ENCODE results near the gene TMC5.

The TMC5 gene

DNA sequence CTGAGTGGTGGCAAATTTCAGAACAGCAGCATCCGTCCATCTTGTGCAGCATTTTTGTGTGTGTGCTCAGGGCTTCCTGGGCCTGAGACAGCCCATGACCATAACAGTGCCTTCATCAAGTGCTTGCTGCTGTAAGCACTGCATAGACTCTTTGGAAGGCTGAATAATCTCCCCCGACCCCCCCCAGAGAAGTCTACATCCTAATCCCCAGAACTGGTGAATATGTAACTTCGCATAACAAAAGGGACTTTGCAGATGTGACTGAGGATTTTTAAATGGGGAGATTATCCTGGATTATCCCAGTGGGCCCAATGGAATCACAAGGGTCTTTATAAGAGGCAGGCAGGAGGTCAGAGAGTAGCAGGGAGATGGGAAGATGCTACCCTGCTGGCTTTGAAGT is 50.6 kb downstream of the TMC5 start:
- DNase-seq = no peak

DNA sequence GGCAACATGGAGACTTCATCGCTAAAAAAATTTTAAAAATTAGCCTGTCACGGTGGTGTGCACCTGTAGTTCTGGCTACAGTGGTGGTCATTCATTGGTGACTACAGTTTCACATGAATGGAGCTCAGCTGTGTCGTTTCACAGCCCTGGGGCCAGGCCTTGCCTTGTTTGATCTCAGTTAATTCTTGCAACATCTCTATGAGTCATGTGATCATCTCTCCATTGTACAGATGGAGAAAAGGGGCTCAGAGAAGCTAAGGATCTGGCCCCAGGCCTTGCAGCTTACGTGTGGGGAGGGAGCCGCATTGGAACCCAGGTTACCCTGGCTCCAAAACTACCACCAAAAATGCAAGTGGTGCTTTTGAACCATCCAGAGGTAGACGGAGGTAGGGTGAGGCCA is 54.8 kb downstream of the TMC5 start:
- DNase-seq = no peak

DNA sequence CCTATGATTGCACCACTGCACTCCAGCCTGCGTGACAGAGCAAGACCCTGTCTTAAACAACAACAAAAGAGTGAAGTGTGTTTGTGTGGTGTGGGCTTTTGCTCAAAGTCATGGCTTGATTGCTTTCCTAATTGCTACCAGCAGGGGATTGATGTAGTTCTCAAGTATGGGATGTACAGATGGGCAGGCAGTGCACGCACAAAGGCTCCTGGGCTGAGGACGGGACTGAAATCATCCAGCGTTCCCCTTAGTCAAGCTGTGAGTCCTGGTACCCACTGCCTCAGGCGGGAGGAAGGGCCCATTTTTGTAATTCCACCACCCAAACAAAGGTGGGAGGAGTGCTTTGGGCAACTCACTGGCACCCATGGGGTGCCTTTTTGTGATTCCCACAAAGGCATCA is 56.9 kb downstream of the TMC5 start:
- no peak for DNase-seq

DNA sequence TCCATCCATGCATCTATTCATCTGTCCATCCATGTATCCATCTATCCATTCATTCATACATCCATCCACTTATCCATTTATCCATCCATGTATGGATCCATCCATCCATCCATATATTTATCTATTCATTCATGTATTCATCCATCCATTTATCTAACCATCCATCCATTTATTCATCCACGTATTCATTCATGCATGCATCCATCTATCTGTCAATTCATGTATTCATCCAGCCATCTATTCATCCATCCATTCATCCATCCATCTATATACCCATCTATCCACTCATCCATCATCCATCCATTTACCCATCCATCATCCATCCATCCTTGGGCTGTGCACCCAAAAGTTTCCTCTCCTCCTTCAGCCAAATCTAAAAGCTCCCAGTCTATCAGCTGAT is 60.8 kb downstream of the TMC5 start:
- DNase-seq = no peak

DNA sequence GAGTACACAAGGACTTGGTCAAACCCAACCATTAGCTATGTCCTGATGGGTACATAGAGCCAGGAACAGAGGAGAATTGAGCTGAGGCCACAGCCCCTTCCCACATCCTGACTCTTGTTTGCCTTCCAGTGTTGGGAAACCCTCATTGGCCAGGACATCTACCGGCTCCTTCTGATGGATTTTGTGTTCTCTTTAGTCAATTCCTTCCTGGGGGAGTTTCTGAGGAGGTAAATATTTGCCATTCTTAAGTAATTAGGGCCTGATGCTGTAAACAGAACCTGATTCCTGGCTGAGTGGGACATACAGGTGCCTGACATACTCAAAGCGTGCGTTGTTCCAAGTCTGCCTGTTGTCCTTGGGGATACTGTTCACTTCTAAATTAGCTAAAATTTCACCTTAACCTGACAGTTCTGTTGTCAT is 61.6 kb downstream of the TMC5 start:
- DNase-seq = no peak

DNA sequence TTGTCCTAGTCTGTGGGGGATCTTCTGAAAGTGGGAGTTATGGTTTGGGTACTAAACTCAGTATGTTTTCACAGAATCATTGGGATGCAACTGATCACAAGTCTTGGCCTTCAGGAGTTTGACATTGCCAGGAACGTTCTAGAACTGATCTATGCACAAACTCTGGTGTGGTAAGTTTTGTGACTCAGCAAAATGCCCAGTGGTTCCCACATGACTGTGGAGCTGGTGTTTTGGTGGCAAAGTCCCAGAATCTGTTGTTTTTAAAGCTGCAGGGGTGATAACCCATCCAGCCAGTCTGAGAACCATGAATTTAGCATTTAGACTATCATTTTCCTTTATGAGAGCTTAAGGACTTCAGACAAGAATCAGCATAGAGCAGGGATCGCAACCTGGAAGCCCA is 63.6 kb downstream of the TMC5 start:
- DNase-seq = peak; percentile 73

DNA sequence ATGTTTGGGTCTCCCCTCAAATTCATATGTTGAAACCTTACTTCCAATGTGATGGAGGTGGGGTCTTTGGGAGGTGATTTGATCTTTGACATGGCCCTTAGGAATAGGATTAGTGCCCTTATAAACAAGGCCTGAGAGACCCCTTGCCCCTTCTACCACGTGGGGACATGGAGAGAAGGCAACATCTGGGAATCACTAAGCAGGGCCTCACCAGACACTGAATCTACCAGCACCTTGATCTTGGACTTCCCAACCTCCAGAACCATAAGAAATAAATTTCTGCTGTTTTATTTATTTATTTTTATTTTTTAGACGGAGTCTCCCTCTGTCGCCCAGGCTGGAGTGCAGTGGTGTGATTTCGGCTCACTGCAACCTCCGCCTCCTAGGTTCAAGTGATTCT is 64.1 kb downstream of the TMC5 start:
- no peak for DNase-seq

DNA sequence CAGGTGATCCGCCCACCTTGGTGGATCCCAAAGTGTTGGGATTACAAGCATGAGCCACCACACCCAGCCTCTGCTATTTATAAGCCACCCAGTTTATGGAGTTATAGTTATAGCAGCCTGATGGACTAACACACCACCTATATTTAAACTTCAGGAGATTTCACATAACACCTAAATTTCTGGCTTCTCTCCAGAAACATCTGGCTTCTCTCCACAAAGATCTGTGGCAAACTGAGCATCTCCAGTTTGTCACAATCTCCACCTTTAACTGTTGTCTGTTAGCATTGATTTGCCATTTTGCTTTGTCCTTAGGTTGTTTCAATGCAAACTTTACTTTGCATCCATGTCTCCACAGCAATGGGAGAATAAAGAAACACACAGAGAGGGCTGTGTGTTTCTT is 64.6 kb downstream of the TMC5 start:
- DNase-seq = no peak

DNA sequence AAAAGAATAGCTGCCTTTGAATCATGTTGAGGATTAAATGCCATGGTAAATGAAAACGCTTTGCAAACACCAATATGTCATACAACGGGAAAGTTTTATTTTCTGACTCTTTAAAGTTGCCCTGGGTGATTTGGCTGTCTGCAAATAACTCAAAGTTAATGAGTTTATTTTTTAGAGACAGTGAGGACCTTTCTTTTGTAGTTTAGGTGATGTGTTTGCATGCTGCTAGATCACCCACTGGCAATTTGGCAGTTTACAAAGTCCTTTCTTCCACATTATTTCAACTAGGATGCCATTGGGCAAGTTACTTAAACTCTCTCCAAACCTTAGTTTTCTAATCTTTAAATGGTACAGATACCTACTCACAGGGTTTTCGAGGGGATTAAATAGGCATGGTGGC is 66.4 kb downstream of the TMC5 start:
- DNase-seq = no peak

DNA sequence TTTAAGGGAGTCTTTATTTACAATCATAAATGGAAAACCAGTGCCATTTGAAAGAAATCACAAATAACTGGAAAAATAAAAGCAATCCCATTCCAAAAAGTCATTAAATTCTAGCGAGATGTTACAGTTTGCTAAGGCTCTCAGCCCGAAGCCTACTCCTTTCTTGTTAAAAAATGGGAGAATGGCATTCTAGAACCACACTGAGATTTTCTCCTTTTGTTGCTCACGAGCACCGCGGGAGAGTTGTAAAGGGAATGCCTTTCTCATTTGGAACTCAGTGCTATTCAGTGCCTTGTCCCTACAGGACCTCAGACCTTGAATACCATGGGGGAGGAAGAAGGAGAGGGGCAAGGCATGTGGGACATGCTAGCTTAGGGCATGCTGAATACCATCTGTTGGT is 67.9 kb downstream of the TMC5 start:
- DNase-seq = no peak

DNA sequence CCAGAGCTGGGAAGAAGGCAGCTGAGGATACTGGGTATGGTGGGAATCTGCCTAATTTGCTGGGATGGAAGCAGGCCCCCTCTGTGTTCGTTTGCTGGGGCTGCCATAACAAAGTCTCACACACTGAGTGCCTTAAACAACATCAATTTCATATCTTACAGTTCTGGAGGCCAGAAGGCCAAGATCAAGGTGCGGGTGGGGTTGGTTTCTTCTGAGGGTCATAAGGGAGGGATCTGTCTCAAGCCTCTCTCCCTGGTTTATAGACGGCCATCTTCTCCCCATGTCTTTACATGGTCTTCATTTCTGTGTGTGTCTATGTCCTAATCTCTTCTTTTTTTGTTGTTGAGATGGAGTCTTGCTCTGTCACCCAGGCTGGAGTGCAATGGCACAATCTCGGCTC is 68.4 kb downstream of the TMC5 start:
- no peak for DNase-seq

DNA sequence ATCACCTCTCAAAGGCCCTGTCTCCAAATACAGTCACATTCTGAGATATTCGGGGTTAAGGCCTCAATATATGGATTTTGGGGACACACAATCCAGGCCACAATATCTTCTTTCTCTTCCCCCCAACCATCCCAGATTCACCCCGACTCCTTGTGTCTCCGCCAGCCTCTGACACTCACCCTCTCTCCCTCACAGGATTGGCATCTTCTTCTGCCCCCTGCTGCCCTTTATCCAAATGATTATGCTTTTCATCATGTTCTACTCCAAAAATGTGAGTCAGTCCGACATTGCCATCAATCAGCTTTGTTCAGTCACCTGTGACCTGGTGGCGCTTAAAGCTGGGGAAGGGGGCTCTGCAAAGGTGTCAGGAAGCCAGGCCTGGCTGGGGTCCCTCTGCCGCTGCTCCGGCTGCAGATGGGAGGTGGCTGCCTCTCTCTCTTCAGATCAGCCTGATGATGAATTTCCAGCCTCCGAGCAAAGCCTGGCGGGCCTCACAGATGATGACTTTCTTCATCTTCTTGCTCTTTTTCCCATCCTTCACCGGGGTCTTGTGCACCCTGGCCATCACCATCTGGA is 69.2 kb downstream of the TMC5 start:
- DNase-seq = no peak

DNA sequence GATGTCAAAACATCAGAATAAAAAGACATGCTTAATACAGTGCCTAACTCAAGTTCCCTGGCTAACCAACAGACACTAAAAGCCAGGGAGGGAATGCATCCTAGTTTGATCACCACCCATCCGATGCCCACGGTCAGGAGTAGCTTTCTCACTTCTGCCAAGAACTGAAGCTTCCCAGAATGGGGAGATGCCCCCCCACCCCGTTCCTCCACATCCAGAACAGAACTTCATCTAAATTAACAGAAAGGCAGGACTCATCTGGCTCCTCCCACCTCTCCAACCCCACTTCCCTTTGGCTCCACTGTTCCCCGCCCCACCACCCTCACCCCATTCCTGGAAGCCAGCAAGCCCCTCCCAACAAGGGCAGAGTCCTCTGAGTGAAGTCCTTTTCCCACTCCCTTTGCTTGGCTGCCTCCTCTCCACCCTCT is 70.5 kb downstream of the TMC5 start:
- peak; percentile 51 for DNase-seq

DNA sequence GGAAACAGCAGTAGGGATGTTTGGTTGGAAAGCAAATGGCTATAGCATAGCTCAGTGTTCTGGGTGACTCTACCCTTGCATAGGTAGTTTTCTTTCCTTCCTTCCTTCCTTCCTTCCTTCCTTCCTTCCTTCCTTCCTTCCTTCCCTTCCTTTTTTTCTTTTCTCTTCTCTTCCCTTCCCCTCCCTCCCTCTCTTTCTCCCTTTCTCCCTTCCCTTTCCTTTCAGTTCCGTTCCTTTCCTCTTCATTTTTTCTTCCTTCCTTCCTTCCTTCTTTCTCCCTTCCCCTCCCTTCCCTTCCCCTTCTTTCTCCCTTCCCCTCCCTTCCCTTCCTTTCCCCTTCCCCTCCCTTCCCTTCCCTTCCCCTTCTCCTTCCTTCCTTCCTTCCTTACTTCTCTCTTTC is 72.9 kb downstream of the TMC5 start:
- DNase-seq = no peak

DNA sequence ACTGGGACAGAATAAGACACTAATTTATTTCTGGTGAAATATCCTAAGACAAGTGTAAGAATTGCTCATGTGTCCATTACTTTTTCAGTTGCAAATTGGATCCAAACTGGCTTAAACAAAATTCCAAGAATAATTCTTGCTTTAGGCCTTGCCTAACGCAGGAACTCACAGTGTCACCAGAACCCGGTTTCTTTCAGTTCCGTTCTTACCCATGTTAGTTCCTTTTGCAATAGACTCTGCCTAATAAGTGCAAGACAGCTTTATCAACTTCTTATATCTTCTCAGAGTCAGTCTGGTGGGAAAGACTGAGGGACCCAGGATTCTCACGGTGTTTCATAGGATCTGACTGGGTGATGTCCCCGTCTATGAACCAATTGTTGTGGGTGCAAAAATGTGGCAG is 79.5 kb downstream of the TMC5 start:
- no peak for DNase-seq

DNA sequence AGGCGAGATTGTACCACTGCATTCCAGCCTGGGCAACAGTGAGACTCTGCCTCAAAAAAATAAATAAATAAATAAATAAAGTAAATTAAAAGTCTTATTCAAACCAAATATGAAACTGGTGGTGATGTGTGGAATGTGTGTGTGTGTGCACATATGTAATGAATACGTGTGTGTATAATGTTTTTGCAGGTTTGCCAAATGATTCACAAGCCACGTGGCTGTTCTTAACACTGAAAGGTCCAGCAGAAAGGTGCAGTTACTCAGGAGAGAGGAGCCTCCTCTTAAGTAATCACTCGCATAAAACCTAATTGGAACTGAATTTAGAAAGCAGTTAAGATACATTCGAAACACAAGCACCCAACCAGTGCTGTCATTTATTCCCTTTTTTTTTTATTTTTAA is 81.3 kb downstream of the TMC5 start:
- no peak for DNase-seq

DNA sequence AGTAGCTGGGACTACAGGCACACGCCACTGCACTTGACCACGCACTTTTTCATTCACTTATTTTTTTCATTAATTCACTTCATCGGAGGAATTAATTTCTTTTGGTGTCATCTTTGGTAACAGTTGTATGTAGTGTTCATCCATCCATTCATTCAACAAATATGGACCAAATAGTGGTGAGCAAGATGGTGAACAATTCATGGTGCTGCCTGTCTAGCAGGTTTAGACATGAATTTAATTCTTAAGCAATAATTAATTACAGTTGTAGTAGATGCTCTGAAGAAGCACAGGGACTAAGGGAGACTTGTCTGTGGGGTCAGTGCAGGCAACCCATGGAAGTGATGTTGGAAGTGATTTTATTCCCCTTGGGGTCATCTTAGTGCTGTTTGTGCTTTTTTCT is 81.8 kb downstream of the TMC5 start:
- no peak for DNase-seq

DNA sequence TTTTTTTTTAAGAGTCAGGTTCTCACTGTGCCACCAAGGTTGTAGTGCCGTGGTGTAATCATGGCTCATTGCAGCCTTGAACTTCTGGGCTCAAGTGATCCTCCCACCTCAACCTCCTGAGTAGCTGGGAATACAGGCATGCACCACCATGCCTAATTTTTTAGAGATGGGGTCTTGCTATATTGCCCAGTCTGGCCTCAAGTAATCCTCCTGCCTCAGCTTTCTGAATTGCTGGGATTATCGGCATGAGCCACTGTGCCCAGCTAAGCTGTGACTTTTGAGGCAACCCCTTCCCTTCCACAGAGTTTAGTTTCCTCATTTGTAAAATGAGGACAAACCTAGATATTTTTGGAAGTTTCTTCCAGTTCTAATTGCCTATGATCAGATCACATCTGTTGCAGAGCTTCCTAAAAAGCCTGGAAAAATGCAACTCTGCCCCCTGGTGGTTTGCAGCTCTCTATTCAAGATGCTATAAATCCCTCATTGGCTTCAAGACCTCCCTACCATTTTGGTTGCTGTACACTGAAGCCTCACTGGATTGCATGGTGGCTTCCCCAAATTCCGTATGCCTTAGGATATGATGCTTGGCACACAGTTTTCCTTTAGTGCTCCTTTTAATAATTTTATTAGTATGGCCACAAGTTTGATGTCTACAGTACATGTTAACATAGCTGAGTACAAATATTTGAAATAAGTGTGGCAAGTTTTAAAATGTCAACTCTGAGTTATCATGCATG is 84.9 kb downstream of the TMC5 start:
- DNase-seq = peak; percentile 91

DNA sequence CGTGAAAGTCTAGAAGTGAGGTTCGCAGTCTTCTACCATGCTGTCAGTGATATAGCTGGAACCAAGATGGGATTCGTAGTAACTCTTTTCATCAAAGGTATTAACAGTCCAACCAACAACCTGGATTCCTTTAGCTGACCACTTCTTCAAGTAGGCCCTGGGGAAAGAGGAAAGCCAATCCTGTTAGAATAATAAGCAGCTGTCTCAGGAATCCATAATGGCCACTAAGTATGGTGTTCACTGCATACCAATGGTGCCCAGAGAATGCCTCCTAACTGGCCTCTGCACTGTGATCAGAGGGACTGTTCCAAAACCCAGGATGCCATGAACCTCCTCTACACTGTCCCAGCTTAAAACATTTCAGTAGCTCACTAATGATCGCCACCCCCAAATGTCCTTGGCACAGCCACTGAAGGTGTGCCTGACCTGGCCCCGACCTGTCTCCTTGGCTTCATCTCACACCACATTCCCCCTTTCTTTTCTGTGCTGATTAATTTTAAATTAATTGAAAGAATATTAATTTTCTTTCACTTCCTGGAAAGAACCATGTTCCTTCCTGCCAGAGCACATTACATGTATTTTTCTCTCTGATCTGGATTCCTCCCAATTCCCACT is 85.9 kb downstream of the TMC5 start:
- no peak for DNase-seq

DNA sequence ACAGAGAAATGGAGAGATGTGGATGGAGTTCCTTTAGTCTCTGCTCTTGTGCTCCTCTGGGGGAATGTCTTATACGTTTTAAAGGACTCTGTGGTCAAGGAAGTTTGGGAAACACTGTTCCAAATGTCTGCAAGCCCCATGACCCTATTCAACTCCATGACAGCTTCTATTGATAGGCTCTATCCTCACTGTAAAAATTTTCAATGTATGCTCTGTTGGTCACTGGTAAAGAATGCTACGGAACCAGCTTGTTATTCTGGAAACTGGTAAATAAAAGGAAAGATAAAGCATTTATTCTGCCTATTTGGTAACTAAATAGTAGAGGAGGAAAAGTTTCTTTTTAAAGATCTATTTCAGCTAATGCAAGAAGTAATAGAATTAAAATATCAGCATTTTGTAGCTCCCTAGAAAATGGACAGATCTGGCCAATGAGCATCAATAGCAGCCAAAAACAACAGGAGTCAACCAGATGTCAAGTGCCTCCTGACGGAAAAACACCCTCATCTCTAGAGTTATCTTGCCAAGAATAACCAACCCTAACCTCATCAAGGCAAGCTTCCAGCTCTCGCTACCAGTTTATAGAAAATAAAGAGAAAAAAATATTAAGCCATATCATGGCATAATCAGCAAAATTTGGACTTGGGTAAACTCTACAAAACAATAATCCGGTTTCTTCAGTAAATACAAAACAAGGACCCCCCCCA is 88.1 kb downstream of the TMC5 start:
- DNase-seq = no peak

DNA sequence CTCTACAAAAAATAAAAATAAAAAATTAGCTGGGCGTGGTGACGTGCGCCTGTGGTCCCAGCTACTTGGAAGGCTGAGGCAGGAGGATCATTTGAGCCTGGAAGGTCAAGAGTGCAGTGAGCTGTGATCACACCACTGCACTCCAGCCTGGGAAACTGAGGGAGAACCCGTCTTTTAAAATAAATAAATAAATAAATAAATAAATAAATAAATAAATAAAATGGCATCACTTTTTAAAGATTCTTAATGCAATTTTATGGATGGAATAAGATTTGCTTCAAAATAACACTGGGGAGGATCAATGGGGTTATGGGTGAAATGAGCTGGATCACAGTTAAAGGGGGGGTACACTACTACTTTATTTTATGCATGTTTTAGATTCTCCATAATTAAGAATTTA is 89.3 kb downstream of the TMC5 start:
- no peak for DNase-seq

DNA sequence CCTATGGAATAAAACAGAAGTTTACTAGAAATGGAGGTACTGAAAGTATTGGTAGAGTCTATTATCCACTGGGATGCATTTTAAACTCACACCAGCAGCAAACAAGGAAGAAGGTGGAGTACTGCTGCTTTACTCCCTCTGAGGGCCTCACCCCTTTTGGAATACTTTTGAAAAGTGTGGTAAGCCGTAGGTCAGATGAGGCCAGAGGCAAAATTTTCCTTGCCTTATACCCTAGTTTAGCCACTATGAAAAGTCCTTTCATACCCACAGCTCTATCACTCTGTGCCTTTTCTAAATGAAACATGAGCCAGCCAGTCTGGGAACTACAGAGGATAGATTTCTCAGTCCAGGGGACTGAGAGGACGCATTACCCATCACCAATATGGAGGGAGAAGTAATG is 90.2 kb downstream of the TMC5 start:
- DNase-seq = no peak

DNA sequence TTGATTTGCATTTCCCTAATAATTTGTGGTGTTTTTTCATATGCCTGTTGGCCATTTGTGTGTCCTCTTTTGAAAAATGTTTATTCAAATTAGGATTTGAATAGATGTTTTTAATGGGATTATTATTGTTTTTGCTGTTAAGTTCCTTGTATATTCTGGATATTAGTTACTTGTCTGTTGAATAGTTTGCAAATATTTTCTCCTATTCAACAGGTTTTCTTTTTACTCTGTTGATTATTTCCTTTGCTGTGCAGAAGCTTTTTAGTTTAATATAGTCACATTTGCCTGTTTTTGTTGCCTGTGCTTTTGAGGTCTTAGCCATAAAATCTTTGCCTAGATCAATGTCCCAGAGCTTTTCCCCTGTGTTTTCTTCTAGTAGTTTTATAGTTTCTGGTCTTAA is 94.6 kb downstream of the TMC5 start:
- no peak for DNase-seq
